BJ (cell line): Measurements from ENCODE around the gene SERPINA3. TPM values are rescaled to one million over a fixed set of nuclear protein-coding genes. Genes with fewer than 3 reads are reported as not detected.

ENCODE experiments used
- CTCF ChIA-PET: fragments of 350-600 bp; formaldehyde crosslinking; extraction: SDS; loops from one replicate; lab custom pipeline; 2021; ENCODE audit warnings: antibody characterized with exemption, inconsistent platforms; lab: Yijun Ruan, JAX
- POLR2A ChIA-PET: fragments of 300-600 bp; sonication (Branson Sonifier 250); formaldehyde crosslinking; extraction: SDS; loops from one replicate; lab custom pipeline; 2021; ENCODE audit warnings: antibody characterized with exemption; lab: Charles Lee
- DNase-seq: peaks from one replicate; pipeline ENCODE4 v3.0.0-alpha.2; 2011; ENCODE audit warnings: low read depth
- H3K27me3 ChIP-seq: 2 replicates; pipeline ENCODE4 v1.6.0; 2011; ENCODE audit warnings: low read length; ENCODE audit not compliant: control insufficient read depth, insufficient read depth
- H3K36me3 ChIP-seq: 2 replicates; pipeline ENCODE4 v1.5.1; 2011; ENCODE audit warnings: low read length; ENCODE audit not compliant: control insufficient read depth, insufficient read depth
- H3K4me3 ChIP-seq: 2 replicates; pipeline ENCODE4 v1.5.1; 2011; ENCODE audit warnings: low read depth, mild to moderate bottlenecking, control low read depth, low read length
- polyA plus RNA-seq: library from polyadenylated mRNA; depleted of rRNA; stranded (reverse); fragments of >200 nt; gene quantifications from 2 replicates; pipeline ENCODE4 v1.2.3, GENCODE V29; 2011
- TF ChIP-seq, protein P1 (sequence below): IDR thresholded peaks from 2 replicates; pipeline ENCODE4 v1.5.1; 2011; ENCODE audit warnings: low read depth, mild to moderate bottlenecking, control low read depth, inconsistent platforms, low read length, moderate library complexity; ENCODE audit not compliant: insufficient read depth

Gene SERPINA3
- polyA plus RNA-seq, 1 experiment: 0.91 TPM

- TF ChIP-seq, protein P1, sequence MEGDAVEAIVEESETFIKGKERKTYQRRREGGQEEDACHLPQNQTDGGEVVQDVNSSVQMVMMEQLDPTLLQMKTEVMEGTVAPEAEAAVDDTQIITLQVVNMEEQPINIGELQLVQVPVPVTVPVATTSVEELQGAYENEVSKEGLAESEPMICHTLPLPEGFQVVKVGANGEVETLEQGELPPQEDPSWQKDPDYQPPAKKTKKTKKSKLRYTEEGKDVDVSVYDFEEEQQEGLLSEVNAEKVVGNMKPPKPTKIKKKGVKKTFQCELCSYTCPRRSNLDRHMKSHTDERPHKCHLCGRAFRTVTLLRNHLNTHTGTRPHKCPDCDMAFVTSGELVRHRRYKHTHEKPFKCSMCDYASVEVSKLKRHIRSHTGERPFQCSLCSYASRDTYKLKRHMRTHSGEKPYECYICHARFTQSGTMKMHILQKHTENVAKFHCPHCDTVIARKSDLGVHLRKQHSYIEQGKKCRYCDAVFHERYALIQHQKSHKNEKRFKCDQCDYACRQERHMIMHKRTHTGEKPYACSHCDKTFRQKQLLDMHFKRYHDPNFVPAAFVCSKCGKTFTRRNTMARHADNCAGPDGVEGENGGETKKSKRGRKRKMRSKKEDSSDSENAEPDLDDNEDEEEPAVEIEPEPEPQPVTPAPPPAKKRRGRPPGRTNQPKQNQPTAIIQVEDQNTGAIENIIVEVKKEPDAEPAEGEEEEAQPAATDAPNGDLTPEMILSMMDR: no peak
- Histone ChIP-seq H3K27me3 (no peaks in the 10 kb centered on the region), H3K36me3 (no peaks in the 10 kb centered on the region), H3K4me3 (no peak overlapping the region)
- no peak for DNase-seq
- ChIA-PET POLR2A (no interaction called here), CTCF (interaction anchor here (0.5 to 1.9 kb wide), 3 partner anchors 13 to 574 kb away, joined by 3 to 6 read pairs (median 4); no protein-coding TSS in a partner anchor)
Observed at GRCh38 chr14:94611179-94611578, 1.0 kb upstream of the SERPINA3 start.

- TF ChIP-seq, protein P1: no peak
- ChIA-PET POLR2A (no interaction called here), CTCF (interaction anchor here (0.7 to 1.4 kb wide), 2 partner anchors 9 to 115 kb away, joined by 4 to 5 read pairs; no protein-coding TSS in a partner anchor)
- Histone ChIP-seq H3K36me3 (no peaks in the 10 kb centered on the region), H3K4me3 (no peak overlapping the region), H3K27me3 (no peaks in the 10 kb centered on the region)
- DNase-seq: no peak
Observed at GRCh38 chr14:94612580-94613554, 676 bp downstream of the SERPINA3 start.

- ChIA-PET POLR2A (no interaction called here), CTCF (interaction anchor here (0.7 to 1.4 kb wide), 2 partner anchors 10 to 114 kb away, joined by 4 to 5 read pairs; no protein-coding TSS in a partner anchor)
- H3K36me3 ChIP-seq: no peaks in the 10 kb centered on the region
- H3K27me3 ChIP-seq: no peaks in the 10 kb centered on the region
- no peak overlapping the region for H3K4me3 ChIP-seq
- TF ChIP-seq, protein P1: no peak
- DNase-seq: no peak
Observed at GRCh38 chr14:94613720-94614644, 1.8 kb downstream of the SERPINA3 start.

DNA sequence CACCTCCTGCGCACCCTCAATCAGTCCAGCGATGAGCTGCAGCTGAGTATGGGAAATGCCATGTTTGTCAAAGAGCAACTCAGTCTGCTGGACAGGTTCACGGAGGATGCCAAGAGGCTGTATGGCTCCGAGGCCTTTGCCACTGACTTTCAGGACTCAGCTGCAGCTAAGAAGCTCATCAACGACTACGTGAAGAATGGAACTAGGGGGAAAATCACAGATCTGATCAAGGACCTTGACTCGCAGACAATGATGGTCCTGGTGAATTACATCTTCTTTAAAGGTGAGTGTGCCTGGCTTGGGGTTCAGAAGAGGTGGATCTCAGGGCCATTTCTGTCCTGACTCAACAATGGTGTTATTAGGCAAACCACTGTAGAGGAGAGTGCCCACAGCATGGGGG is 2.6 kb downstream of the SERPINA3 start:
- CTCF ChIA-PET: no interaction called here
- POLR2A ChIA-PET: no interaction called here
- no peak for DNase-seq

More for the DNA sequence above, 2.6 kb downstream of the SERPINA3 start:
- Histone ChIP-seq H3K36me3 (no peaks in the 10 kb centered on the region), H3K27me3 (no peaks in the 10 kb centered on the region), H3K4me3 (no peak overlapping the region)
- TF ChIP-seq, protein P1: no peak
